UCSD-AML1 (cell line): ENCODE measurements around the gene ENTPD8.
"Not testable (repeated sequence)": the region's sequence is repeated elsewhere in the genome, so short reads cannot be mapped to it uniquely, and the experiment has no call there.

Source experiments
- DNase-seq: peaks from one replicate; lab custom pipeline; 2025; ENCODE audit not compliant: unreplicated experiment; lab: John Stamatoyannopoulos, UW

The ENTPD8 gene

DNA sequence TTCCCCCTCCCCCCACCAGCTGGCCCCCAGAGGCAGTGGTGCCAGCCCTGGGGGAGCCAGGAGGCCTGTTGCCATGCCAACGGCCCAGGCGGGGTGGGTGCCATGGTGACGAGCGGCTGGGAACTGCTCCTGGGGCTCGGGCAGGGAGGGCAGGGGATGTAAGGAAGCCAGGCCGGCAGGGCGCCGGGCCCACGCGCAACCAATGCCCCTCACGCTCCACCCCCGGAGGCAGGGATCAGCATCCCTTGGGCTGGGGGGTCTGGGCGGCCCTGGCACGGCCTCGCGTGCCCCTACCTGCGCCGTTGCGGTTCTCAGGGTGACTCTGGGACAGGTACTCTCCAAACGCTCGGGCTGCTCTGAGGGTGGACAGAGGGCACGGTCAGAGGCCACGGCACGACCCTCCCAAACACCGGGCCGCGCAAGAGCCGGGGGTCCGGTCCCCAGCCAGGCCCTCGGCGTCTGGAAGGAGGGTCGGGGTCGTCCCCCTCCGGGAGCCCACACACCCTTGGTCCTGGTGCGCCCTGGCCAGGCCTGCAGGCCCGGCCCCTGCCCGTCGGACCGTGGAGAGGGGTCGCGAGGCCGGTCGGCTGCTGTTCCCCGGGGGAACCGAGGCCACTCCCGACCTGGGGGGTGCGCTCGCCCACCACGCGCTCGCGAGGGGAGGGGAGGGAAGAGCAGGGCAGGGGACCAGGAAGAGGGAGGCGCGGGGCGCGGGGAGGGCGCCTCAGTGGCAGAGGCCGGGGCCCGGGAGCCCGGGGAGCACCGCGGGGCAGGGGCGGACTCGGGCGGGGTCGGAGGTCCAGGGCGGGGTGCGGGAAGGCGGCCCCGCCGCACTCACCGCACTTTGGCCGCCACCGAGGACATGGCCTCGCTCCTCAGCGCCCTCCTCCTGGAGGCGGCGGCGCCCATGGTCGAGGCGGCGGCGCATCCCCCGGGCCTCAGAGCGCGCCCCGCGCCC lies 17.3 kb upstream of the ENTPD8 start:
- no peak for DNase-seq

DNA sequence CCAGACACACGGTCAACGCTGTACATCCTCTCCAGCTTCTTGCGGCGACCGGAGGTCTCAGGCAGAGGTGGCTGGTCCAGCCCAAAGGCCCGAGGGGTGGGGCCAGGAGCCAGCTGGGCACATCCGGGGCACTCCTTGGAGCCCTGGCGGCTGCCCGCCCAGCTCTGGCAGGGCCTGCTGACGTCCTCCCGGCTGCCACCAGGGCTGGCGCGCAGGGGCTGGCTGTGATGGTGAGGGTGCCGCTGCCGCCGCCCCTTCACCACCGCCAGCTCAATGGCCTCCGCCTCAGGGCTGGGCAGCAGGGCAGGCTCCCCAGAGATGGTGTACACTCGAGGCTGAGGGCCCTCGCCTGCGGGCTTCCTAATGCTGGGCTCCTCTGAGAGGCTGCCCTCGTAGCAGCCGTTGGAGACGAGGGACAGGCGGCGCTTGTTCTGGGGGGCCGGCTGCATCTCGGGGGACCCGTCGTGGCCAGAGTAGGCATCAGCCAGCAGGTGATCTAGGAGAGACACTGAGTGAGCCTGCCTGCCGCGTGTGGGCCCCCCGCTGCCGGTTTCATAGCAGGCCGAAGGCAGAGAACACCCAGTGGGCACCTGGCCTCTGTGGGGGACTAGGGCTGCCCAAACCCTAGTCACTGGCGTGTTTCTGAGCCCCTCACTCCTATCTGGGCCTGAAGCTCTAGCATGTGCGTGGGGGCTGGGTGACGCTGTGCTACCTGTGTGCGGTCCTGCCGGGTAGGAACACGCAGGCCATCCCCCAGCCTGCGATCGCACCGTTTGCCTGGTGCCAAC lies 16.4 kb upstream of the ENTPD8 start:
- no peak for DNase-seq

DNA sequence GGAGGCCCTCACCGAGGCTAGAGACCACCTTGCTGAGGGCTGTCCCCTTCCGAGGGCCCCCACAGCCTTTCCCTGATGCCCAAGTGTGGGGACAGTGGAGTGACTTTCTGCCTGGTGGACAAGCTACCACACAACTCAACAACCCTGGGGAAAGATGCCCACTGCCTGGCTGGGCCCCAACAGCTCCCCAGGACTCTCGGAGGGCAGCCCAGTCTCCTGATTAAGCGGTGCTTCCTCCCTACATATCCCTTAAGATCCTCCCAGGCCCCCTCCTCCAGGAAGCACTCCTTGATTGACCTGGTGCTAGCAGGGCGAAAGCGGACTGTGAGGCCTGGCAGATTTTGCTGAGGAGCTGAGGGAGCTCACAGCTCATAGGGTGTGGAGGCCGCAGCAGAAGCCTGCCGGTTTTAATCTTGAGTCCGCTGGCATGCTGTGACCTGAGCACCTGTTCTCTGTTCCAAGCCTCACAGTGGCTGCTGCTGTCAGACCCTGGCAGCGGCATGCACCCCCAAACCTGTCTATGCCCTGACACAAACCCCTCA lies 15.8 kb upstream of the ENTPD8 start:
- no peak for DNase-seq

DNA sequence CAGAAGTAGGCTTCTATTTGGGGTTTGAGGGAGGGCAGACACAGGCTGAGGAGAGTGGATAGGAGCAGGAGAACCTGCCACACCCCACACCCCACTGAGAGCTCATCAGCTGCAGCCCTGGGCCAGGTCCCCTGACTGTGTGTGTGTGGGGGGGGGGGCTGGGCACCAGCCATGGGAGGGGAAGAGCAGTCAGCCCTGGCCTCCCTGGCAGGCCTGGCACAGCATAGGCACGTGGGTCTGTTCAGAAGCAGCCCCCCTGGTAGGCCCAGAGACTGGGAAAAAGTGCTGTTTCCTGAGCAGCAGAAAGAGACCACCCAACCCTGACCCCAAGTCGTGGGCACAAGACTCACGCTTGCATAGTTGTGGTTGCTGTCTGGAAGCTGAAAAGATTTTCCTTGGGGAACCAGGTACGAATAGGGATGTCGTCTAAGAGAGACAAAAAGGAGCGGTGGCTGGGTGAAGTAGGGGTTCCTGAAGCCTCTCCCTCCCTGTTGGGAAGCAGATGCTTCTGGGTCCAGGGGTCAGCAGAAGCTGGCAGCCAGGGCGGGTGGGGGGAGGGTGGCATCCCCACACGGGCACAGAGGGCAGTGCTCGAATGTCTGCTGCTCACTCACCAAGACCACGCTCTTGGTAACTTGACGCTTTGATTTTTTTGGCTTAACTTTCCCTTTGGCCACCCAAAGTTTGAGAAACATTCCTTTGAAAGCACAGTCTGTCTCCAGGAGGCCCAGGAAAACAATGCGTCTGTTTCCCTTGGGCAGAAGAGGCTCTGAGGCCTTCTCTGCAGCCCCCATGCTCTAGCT lies 15.1 kb upstream of the ENTPD8 start:
- no peak for DNase-seq

DNA sequence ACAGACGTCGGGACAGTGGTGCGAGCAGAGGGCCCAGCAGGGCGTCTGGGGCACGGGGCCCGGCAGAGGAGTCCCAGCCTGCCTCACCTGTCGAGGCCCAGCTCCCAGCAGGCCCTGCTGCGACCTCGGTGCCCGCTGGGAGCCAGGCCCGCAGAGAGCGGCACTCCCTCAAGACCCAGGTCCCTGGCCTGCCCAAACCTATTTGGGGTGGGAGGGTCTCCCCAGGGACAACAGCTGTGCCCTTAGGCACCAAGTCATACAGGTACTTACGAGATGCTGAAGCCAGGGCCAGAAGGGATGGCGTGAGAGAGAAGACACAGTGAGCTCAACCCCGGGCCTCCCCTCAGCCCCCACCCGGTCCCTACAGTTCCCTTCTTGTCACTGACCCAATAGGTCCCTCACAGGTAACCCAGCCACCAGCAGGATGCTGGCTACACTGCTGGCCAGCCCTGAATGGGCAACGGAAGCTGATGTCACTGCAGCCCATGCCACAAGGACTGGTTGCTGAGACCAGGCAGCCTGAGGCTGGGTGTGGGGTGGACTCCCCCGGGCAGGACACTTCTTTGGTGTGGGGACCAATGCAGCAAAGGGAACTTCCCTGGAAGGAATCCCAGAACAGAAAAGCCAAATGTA lies 14.3 kb upstream of the ENTPD8 start:
- no peak for DNase-seq

DNA sequence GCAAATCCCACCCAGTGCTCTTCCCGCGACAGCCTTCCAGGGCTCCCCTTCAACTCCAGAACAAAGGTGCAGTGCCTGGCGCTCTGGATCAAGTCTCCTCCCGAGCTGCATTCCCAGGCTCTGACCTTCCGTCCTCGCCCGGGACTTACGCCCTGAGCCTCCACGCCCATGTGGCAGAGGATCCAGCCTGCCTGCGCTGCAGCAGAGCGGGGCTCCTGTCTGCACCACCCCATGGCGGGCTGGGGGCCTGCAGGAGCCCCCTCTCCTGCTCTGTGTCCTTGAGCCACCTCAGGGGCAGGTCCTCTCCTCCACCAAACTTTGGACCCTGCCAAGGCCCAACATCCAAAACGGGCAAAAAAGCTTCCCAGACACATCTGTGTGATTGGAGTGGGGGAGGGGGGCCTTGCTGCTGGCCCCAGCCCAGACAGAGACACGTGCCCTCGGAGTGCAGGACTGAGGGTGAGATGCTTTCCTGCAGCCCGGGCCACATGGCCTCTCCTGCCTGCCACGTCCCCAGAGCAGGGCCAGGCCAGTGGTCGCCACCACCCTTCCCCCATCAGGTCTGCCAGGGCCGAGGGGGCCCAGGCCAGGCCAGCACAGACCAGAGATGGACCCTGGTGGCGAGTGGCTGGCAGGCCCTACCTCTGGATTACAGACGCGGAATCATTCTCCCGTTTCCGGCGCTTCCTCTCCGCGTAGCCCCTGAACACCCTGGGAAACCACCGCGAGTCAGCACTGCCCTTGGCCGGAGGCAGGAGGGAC lies 13.6 kb upstream of the ENTPD8 start:
- no peak for DNase-seq

DNA sequence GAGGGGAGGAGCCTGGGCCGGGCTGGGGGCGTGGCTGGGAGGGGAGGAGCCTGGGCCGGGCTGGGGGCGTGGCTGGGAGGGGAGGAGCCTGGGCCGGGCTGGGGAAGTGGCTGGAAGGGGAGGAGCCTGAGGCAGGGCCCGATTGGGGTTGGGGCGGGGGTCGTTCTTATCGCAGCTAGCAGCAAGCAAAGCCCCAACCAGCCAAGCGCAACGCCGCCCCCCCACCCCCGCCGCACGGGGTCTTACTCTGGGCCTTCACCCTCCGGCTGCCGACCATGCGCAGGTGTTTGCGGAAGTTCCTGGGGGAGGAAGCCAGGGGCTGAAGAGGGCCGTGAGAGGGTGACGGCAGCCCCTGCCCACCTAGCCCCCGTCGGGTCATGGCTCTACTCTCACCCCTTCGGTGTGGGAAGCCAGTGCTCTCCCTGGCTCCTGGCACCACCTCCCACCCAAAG lies 13.0 kb upstream of the ENTPD8 start:
- DNase-seq = no peak

DNA sequence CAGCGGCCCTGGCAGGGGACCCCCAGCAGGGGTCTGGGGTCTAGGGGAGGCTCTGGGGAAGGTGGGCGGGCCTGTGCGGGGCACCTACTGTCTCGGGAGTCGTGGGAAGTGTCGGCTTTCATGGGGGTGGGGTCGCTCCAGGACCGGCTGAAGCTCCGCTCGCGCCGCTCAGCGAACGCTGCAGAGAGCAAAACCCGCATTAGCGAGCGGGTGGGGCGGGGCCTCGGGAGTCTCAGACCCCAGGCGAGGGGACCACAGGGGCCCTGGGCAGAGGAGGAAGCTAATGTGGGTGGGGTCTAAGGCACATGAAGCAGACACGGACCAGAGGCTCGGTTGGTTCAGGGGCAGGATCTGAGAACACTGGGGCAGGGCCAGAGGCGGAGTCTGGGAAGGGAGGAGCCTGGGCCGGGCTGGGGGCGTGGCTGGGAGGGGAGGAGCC lies 12.5 kb upstream of the ENTPD8 start:
- DNase-seq = peak; percentile 40

DNA sequence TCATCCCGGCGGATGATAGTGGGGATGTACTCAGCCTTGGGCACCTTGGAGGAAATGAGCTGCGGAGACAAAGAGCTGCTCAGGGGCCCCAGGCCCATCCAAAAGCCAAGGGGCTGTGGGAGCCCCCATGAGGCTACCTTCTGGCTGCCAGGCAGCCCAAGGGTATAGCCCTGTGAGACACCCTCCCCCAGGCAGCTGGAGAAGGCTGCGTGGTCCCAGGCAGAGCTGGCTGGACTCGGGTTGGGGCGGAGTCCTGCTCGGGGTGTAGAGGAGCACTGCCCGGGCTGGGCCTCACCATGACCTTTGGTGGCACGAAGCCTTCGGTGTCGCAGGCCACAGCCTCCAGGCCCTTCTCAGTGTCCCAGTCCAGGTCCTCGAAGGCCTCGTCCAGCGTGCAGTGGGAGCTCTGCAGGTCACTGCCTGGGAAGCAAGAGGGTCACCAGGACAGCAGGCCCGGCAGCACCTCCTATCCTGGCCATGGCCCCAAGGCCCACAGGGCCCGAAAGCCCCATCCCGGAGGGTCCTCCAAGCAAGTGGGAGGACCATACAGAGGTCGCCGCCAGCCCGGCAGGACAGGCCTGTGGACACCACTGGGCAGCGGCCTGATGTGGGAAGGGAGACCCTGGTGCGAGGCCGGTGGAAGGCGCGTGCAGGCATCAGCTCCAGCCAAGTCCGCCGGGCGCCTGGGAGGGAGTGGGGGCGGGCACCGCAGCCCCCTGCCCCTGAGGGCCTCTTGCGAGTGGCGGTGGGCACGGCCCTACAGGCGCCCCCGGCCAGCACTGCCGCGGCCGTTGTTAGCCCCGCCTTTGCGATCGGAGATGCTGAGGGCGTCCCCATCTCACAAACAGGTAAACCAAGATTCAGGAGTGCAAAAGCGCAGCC lies 11.8 kb upstream of the ENTPD8 start:
- DNase-seq = no peak

DNA sequence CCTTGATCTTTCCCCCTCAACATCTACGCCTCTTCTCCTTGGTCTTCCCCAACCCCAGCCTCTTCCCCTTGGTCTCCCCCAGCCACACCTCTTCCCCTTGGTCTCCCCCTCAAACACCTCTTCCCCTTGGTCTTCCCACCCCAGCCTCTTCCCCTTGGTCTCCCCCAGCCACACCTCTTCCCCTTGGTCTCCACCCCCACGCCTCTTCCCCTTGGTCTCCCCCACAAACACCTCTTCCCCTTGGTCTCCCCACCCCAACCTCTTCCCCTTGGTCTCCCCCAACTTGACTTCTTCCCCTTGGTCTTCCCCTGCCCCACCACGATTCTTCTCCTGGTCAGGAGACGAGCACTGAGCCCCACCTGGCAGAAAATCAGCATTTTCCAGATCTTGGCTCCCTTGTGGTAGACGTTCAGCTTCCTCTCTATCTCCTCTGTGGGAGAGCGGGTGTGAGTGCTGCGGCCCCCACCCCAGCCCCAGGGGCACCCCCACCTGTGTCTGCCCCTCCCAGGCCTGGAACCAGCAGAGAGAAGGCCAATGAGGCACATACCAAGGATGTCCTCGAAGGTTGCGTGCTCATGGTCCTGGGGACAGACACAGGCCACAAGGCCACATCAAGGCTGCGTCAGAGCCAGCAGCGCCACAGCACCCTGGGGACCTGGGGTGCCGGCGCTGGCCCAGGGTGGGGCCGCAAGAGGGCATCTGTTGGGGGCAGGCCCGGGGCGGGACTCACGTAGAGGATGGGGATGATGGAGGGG lies 11.0 kb upstream of the ENTPD8 start:
- DNase-seq = peak; percentile 30

DNA sequence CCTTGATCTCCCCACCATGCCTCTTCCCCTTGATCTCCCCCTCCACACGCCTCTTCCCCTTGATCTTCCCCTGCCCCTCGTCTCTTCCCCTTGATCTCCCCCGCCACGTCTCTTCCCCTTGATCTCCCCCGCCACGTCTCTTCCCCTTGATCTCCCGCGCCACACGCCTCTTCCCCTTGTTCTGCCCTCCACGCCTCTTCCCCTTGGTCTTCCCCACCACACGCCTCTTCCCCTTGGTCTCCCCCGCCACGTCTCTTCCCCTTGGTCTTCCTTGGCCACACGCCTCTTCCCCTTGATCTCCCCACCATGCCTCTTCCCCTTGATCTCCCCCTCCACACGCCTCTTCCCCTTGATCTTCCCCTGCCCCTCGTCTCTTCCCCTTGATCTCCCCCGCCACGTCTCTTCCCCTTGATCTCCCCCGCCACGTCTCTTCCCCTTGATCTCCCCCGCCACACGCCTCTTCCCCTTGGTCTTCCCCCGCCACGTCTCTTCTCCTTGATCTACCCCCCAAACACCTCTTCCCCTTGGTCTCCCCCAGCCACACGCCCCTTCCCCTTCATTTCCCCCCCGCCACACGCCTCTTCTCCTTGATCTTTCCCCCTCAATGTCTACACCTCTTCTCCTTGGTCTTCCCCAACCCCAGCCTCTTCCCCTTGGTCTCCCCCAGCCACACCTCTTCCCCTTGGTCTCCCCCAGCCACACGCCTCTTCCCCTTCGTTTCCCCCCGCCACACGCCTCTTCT lies 10.3 kb upstream of the ENTPD8 start:
- not testable (repeated sequence) for DNase-seq

DNA sequence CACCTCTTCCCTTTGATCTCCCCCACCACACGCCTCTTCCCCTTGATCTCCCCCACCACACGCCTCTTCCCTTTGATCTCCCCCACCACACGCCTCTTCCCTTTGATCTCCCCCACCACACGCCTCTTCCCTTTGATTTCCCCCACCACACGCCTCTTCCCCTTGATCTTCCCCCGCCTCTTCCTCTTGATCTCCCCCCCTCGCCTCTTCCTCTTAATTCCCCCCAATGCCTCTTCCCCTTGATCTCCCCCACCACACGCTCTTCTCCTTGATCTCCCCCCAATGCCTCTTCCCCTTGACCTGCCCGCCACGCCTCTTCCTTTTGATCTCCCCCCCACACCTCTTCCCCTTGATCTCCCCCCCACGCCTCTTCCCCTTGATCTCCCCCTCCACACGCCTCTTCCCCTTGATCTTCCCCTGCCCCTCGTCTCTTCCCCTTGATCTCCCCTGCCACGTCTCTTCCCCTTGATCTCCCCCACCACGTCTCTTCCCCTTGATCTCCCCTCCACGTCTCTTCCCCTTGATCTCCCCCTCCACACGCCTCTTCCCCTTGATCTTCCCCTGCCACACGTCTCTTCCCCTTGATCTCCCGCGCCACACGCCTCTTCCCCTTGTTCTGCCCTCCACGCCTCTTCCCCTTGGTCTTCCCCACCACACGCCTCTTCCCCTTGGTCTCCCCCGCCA lies 9.5 kb upstream of the ENTPD8 start:
- DNase-seq = peak; percentile 28

DNA sequence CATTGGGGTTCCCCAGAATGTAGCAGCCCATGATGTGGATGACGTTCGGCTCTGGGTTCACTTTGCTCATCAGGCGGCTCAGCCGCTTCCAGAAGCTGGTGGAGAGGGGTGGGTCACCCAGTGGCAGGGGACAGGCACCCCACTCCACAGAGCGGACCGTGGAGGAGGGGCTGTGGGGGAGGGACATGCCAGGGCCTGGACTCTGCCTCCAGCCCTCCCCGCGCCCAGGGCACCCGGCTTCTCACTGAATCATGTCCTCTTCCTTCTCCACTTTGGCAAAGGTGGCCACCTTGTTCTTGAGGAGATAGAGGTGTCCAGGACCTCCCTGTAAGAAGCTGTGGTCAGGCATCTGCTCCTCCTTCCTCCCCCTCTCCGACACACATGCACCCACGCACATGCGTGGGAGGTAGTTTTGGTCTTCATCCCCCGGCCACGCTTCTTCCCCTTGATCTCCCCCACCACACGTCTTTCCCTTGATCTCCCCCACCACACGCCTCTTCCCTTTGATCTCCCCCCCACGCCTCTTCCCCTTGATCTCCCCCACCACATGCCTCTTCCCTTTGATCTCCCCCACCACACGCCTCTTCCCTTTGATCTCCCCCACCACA lies 8.9 kb upstream of the ENTPD8 start:
- DNase-seq = no peak

DNA sequence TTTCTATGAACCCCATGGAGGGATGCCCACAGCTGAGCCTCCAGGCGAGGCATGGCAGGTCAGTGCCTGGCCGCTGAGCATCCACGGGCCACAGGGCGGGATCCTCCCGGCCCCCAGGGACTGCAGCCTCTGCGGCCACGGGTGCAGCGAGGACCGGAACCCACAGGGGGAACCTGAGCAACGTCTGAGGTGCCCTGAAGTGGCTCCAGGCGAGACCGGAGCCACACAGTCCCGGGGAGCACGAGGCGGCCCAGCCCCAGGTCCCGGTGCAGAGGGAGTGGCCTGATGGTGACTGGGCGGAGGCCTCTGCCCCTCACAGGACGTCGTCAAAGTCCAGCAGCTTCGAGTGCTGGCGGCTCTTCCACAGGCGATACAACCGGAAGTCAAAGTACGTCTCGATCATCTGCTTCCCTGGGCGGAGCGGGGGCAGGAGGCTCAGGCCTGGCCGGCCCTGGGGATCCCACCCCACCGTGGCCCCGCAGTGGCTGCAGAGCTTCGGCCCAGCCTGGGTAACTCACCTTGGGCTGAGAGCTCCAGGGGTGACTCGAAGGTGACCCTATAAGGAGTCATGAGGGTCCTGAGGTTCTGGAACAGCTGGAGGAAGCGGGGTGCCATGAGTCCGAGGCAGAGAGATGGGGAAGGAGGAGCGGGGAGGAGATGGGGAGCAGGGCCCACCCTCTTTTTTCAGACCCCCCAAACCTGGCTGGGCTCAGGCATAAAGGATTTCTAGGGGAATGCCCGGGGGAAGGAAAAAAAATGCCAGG lies 8.1 kb upstream of the ENTPD8 start:
- DNase-seq = no peak

DNA sequence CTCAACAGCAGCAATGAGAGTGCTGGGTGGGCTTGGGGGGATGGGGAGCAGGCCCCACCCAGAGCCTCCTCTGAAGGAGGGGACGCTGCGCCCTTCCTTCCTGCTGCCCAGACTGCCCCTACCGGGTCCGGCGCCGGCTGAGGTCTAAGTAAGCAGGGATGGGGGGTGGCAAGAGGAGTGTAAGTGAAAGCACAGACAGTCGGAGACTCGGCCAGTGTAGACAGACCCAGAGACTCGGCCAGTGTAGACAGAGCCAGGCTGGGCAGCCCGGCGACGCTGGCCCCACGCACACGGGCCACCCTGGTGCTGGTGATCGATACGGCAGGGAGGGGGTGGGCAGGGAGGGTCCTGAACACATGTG lies 7.4 kb upstream of the ENTPD8 start:
- DNase-seq = no peak
